WTC11 (cell line): ENCODE results near the gene ZFPM1. TPM values are rescaled to one million over a fixed set of nuclear protein-coding genes. Genes with fewer than 3 reads are reported as not detected.

Source experiments
- ATAC-seq: fragments of 200-7000 bp; cut with Tn5 transposase; 2 replicates; pipeline ENCODE4 v1.10.0; 2021; ENCODE audit warnings: mild to moderate bottlenecking, moderate library complexity
- CTCF ChIA-PET: fragments of 300-600 bp; sonication (Branson Sonifier 250); formaldehyde crosslinking; loops from one replicate; lab custom pipeline; 2021; ENCODE audit warnings: antibody characterized with exemption; lab: Charles Lee
- POLR2A ChIA-PET: fragments of 350-600 bp; sonication (Branson Sonifier 250); formaldehyde crosslinking; loops from one replicate; lab custom pipeline; 2021; ENCODE audit warnings: antibody characterized with exemption; lab: Charles Lee
- DNase-seq: peaks from one replicate; pipeline ENCODE4 v3.0.0; 2021; ENCODE audit warnings: low spot score
- H3K27ac Mint-ChIP-seq: 2 replicates; pipeline ENCODE4 v1.8.0; 2021; ENCODE audit warnings: mixed read lengths
- H3K27me3 Mint-ChIP-seq: 2 replicates; pipeline ENCODE4 v1.8.0; 2021; ENCODE audit warnings: low read depth, mild to moderate bottlenecking, moderate library complexity, mixed read lengths
- H3K36me3 Mint-ChIP-seq: 2 replicates; pipeline ENCODE4 v1.8.0; 2021; ENCODE audit warnings: mixed read lengths
- H3K4me1 Mint-ChIP-seq: 2 replicates; pipeline ENCODE4 v1.8.0; 2022; ENCODE audit warnings: mixed read lengths
- H3K4me3 Mint-ChIP-seq: 2 replicates; pipeline ENCODE4 v1.8.0; 2021; ENCODE audit warnings: mild to moderate bottlenecking, moderate library complexity, mixed read lengths
- H3K9me3 Mint-ChIP-seq: 2 replicates; pipeline ENCODE4 v1.8.0; 2021; ENCODE audit warnings: mixed read lengths
- ESRRA ChIP-seq: sonication (generic); formaldehyde crosslinking; IDR thresholded peaks from 2 replicates; pipeline ENCODE4 v1.8.1; 2022; ENCODE audit warnings: mild to moderate bottlenecking, missing genetic modification reagents, borderline replicate concordance
- FOXP1 ChIP-seq: sonication (generic); formaldehyde crosslinking; IDR thresholded peaks from 2 replicates; pipeline ENCODE4 v1.8.0; 2022; ENCODE audit warnings: missing genetic modification reagents, mild to moderate bottlenecking, moderate library complexity, borderline replicate concordance
- IRF2 ChIP-seq: sonication (generic); formaldehyde crosslinking; IDR thresholded peaks from 2 replicates; pipeline ENCODE4 v1.8.0; 2022; ENCODE audit warnings: low read depth, missing genetic modification reagents, borderline replicate concordance
- MXD4 ChIP-seq: fragments of 250-450 bp; sonication (Bioruptor Pico); IDR thresholded peaks from 2 replicates; pipeline ENCODE4 v1.8.0; 2021; ENCODE audit warnings: mild to moderate bottlenecking, moderate library complexity, borderline replicate concordance
- NFATC4 ChIP-seq: fragments of 250-450 bp; sonication (Bioruptor Pico); IDR thresholded peaks from 2 replicates; pipeline ENCODE4 v1.9.0; 2021; ENCODE audit warnings: mild to moderate bottlenecking
- NFE2L1 ChIP-seq: sonication (generic); formaldehyde crosslinking; IDR thresholded peaks from 2 replicates; pipeline ENCODE4 v1.8.1; 2023; ENCODE audit warnings: missing genetic modification reagents
- NR1H2 ChIP-seq: sonication (generic); formaldehyde crosslinking; IDR thresholded peaks from 2 replicates; pipeline ENCODE4 v1.9.0; 2021; ENCODE audit warnings: mild to moderate bottlenecking, moderate library complexity, missing genetic modification reagents
- NR2C2 ChIP-seq: sonication (generic); formaldehyde crosslinking; IDR thresholded peaks from 2 replicates; pipeline ENCODE4 v1.8.0; 2022; ENCODE audit warnings: mild to moderate bottlenecking, missing genetic modification reagents
- RELA ChIP-seq: sonication (generic); formaldehyde crosslinking; IDR thresholded peaks from 2 replicates; pipeline ENCODE4 v1.8.1; 2022; ENCODE audit warnings: missing genetic modification reagents, mild to moderate bottlenecking, borderline replicate concordance
- SP1 ChIP-seq: sonication (generic); formaldehyde crosslinking; conservative IDR thresholded peaks from 2 replicates; pipeline ENCODE4 v1.8.1; 2022; ENCODE audit warnings: missing genetic modification reagents
- TEAD4 ChIP-seq: sonication (generic); formaldehyde crosslinking; IDR thresholded peaks from 2 replicates; pipeline ENCODE4 v1.8.0; 2022; ENCODE audit warnings: mild to moderate bottlenecking, missing genetic modification reagents
- ZBTB21 ChIP-seq: sonication (generic); formaldehyde crosslinking; IDR thresholded peaks from 2 replicates; pipeline ENCODE4 v1.8.1; 2023; ENCODE audit warnings: mild to moderate bottlenecking, missing genetic modification reagents, borderline replicate concordance
- ZNF219 ChIP-seq: sonication (generic); formaldehyde crosslinking; IDR thresholded peaks from 2 replicates; pipeline ENCODE4 v1.8.0; 2023; ENCODE audit warnings: missing genetic modification reagents, mild to moderate bottlenecking, borderline replicate concordance
- ZNF396 ChIP-seq: fragments of 250-450 bp; sonication (Bioruptor Pico); IDR thresholded peaks from 2 replicates; pipeline ENCODE4 v1.8.0; 2021; ENCODE audit warnings: mild to moderate bottlenecking, moderate library complexity, borderline replicate concordance
- ZNF671 ChIP-seq: fragments of 250-450 bp; sonication (Bioruptor Pico); IDR thresholded peaks from 2 replicates; pipeline ENCODE4 v1.8.0; 2021; ENCODE audit warnings: mild to moderate bottlenecking
- total RNA-seq: library from RNA; stranded (reverse); gene quantifications from 3 replicates; pipeline ENCODE4 v1.2.3, GENCODE V29; 2021
- TF ChIP-seq, protein P1 (sequence below): sonication (generic); formaldehyde crosslinking; IDR thresholded peaks from 2 replicates; pipeline ENCODE4 v1.8.1; 2023; ENCODE audit warnings: mild to moderate bottlenecking, missing genetic modification reagents, moderate library complexity
- TF ChIP-seq, protein P2 (sequence below): sonication (generic); formaldehyde crosslinking; IDR thresholded peaks from 2 replicates; pipeline ENCODE4 v1.8.0; 2022; ENCODE audit warnings: mild to moderate bottlenecking, missing genetic modification reagents
- TF ChIP-seq, protein P3 (sequence below): sonication (generic); formaldehyde crosslinking; IDR thresholded peaks from 2 replicates; pipeline ENCODE4 v1.8.0; 2022; ENCODE audit warnings: mild to moderate bottlenecking, missing genetic modification reagents
- TF ChIP-seq, protein P4 (sequence below): fragments of 250-450 bp; sonication (Bioruptor Pico); conservative IDR thresholded peaks from 2 replicates; pipeline ENCODE4 v1.9.0; 2021; ENCODE audit warnings: mild to moderate bottlenecking
- TF ChIP-seq, protein P5 (sequence below): sonication (generic); formaldehyde crosslinking; IDR thresholded peaks from 2 replicates; pipeline ENCODE4 v1.8.1; 2022; ENCODE audit warnings: mild to moderate bottlenecking, missing genetic modification reagents, moderate library complexity, borderline replicate concordance
- TF ChIP-seq, protein P6 (sequence below): sonication (generic); formaldehyde crosslinking; IDR thresholded peaks from 2 replicates; pipeline ENCODE4 v1.8.0; 2023; ENCODE audit warnings: missing genetic modification reagents, mild to moderate bottlenecking, borderline replicate concordance
- TF ChIP-seq, protein P7 (sequence below): sonication (generic); formaldehyde crosslinking; IDR thresholded peaks from 2 replicates; pipeline ENCODE4 v1.8.0; 2023; ENCODE audit warnings: missing genetic modification reagents
- TF ChIP-seq, protein P8 (sequence below): sonication (generic); formaldehyde crosslinking; IDR thresholded peaks from 2 replicates; pipeline ENCODE4 v1.8.1; 2023; ENCODE audit warnings: mild to moderate bottlenecking, moderate library complexity, missing genetic modification reagents

The ZFPM1 gene
- total RNA-seq, 1 experiment from 2014 or later, result 9.3 TPM

DNA sequence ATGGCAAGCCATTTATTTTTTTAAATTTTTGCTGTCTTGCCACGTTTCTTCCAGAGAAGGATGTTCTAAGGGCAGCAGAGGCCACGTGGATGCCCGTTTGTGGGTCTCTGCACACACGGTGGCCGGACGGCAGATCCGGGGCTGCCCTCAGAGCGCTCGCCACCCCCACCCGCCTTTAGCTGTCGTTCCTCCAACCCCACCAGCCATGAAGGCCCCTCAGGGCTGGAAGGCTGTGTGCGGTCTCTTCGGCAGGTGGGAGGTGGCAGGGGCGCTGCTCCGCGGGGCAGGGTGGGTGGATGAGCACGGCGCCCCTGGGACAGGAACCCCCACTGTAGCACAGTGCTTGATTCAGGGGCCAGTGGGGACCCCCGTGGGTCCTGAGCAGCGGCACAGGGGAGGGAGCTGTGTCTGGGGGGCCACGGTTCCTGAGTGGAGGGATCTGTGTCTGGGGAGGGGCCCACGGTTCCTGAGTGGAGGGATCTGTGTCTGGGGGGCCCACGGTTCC is 49.7 kb downstream of the ZFPM1 start:
- ChIA-PET POLR2A (no interaction called here), CTCF (no interaction called here)
- H3K36me3 Mint-ChIP-seq, result no peaks in the 10 kb centered on the region
- H3K9me3 Mint-ChIP-seq, result no peaks in the 10 kb centered on the region
- TF ChIP-seq NFATC4 (no peak), RELA (CRISPR knock-in tag) (no peak), SP1 (CRISPR knock-in tag) (no peak), ZNF671 (no peak), ZBTB21 (no peak), IRF2 (CRISPR knock-in tag) (no peak), ESRRA (CRISPR knock-in tag) (no peak), NR1H2 (CRISPR knock-in tag) (no peak), TEAD4 (CRISPR knock-in tag) (no peak)
- TF ChIP-seq, protein P1, sequence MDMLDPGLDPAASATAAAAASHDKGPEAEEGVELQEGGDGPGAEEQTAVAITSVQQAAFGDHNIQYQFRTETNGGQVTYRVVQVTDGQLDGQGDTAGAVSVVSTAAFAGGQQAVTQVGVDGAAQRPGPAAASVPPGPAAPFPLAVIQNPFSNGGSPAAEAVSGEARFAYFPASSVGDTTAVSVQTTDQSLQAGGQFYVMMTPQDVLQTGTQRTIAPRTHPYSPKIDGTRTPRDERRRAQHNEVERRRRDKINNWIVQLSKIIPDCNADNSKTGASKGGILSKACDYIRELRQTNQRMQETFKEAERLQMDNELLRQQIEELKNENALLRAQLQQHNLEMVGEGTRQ, result no peak
- TF ChIP-seq, protein P2, sequence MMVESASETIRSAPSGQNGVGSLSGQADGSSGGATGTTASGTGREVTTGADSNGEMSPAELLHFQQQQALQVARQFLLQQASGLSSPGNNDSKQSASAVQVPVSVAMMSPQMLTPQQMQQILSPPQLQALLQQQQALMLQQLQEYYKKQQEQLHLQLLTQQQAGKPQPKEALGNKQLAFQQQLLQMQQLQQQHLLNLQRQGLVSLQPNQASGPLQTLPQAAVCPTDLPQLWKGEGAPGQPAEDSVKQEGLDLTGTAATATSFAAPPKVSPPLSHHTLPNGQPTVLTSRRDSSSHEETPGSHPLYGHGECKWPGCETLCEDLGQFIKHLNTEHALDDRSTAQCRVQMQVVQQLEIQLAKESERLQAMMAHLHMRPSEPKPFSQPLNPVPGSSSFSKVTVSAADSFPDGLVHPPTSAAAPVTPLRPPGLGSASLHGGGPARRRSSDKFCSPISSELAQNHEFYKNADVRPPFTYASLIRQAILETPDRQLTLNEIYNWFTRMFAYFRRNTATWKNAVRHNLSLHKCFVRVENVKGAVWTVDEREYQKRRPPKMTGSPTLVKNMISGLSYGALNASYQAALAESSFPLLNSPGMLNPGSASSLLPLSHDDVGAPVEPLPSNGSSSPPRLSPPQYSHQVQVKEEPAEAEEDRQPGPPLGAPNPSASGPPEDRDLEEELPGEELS (CRISPR knock-in tag), result no peak
- TF ChIP-seq, protein P3, sequence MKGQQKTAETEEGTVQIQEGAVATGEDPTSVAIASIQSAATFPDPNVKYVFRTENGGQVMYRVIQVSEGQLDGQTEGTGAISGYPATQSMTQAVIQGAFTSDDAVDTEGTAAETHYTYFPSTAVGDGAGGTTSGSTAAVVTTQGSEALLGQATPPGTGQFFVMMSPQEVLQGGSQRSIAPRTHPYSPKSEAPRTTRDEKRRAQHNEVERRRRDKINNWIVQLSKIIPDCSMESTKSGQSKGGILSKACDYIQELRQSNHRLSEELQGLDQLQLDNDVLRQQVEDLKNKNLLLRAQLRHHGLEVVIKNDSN (CRISPR knock-in tag), result no peak
- TF ChIP-seq, protein P4, sequence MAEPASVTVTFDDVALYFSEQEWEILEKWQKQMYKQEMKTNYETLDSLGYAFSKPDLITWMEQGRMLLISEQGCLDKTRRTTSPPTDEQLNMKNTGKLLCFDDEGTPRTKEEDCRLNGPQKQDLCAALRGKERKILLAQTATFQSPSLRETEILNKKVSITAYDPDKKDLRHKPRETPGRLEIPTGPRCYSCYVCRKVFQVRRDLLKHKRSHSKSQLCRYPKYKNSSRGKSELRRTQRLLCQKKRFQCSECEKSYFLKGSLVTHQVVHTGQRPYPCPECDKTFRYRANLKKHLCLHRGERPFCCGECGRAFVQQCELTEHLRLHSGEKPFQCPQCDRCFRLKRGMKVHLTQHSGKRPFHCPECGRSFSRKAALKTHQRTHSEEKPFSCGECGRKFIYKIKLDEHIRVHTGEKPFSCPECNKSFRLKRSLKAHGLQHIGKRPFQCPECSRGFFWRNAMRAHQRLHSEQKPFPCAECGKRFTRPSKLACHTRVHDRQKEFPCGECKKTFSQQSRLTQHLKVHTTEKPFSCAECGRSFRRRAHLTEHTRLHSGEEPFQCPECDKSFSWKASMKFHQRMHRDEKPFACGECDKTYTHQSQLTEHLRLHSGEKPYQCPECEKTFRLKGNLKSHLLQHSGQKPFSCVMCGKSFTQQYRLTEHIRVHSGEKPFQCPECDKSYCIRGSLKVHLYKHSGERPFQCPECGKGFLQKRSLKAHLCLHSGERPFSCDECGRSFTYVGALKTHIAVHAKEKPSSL (CRISPR knock-in tag), result no peak
- TF ChIP-seq, protein P5, sequence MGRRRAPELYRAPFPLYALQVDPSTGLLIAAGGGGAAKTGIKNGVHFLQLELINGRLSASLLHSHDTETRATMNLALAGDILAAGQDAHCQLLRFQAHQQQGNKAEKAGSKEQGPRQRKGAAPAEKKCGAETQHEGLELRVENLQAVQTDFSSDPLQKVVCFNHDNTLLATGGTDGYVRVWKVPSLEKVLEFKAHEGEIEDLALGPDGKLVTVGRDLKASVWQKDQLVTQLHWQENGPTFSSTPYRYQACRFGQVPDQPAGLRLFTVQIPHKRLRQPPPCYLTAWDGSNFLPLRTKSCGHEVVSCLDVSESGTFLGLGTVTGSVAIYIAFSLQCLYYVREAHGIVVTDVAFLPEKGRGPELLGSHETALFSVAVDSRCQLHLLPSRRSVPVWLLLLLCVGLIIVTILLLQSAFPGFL (CRISPR knock-in tag), result no peak
- no peaks in the 10 kb centered on the region for H3K4me1 Mint-ChIP-seq
- no peak for ATAC-seq
- H3K4me3 Mint-ChIP-seq, result no peak overlapping the region
- H3K27ac Mint-ChIP-seq, result no peak overlapping the region
- no peak for DNase-seq
- no peaks in the 10 kb centered on the region for H3K27me3 Mint-ChIP-seq

DNA sequence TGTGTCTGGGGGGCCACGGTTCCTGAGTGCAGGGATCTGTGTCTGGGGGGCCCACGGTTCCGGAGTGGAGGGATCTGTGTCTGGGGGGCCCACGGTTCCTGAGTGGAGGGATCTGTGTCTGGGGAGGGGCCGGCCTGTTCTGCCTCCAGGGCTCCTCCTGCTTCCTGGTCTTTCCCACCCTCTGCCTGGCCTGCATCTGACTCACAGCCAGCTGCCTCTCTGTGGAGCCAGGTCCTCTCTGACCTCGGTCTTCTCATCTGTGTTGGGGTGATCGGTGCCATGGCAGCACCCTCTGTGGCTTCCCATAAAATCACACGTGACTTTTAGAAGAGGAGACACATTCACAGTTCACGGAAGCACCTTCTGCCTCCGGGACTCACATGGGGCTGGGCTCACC is 50.3 kb downstream of the ZFPM1 start:
- ChIA-PET POLR2A (no interaction called here), CTCF (no interaction called here)
- Mint-ChIP-seq H3K4me1 (no peaks in the 10 kb centered on the region), H3K4me3 (no peak overlapping the region), H3K36me3 (no peaks in the 10 kb centered on the region), H3K9me3 (no peaks in the 10 kb centered on the region), H3K27me3 (no peaks in the 10 kb centered on the region), H3K27ac (no peak overlapping the region)
- DNase-seq (no peak), ATAC-seq (no peak)
- TF ChIP-seq, protein P6, sequence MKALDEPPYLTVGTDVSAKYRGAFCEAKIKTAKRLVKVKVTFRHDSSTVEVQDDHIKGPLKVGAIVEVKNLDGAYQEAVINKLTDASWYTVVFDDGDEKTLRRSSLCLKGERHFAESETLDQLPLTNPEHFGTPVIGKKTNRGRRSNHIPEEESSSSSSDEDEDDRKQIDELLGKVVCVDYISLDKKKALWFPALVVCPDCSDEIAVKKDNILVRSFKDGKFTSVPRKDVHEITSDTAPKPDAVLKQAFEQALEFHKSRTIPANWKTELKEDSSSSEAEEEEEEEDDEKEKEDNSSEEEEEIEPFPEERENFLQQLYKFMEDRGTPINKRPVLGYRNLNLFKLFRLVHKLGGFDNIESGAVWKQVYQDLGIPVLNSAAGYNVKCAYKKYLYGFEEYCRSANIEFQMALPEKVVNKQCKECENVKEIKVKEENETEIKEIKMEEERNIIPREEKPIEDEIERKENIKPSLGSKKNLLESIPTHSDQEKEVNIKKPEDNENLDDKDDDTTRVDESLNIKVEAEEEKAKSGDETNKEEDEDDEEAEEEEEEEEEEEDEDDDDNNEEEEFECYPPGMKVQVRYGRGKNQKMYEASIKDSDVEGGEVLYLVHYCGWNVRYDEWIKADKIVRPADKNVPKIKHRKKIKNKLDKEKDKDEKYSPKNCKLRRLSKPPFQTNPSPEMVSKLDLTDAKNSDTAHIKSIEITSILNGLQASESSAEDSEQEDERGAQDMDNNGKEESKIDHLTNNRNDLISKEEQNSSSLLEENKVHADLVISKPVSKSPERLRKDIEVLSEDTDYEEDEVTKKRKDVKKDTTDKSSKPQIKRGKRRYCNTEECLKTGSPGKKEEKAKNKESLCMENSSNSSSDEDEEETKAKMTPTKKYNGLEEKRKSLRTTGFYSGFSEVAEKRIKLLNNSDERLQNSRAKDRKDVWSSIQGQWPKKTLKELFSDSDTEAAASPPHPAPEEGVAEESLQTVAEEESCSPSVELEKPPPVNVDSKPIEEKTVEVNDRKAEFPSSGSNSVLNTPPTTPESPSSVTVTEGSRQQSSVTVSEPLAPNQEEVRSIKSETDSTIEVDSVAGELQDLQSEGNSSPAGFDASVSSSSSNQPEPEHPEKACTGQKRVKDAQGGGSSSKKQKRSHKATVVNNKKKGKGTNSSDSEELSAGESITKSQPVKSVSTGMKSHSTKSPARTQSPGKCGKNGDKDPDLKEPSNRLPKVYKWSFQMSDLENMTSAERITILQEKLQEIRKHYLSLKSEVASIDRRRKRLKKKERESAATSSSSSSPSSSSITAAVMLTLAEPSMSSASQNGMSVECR (CRISPR knock-in tag), result no peak
- TF ChIP-seq NR2C2 (CRISPR knock-in tag) (no peak), ZNF396 (CRISPR knock-in tag) (no peak), NFE2L1 (CRISPR knock-in tag) (no peak), FOXP1 (CRISPR knock-in tag) (no peak), ZNF219 (CRISPR knock-in tag) (no peak), MXD4 (CRISPR knock-in tag) (no peak)
- TF ChIP-seq, protein P7, sequence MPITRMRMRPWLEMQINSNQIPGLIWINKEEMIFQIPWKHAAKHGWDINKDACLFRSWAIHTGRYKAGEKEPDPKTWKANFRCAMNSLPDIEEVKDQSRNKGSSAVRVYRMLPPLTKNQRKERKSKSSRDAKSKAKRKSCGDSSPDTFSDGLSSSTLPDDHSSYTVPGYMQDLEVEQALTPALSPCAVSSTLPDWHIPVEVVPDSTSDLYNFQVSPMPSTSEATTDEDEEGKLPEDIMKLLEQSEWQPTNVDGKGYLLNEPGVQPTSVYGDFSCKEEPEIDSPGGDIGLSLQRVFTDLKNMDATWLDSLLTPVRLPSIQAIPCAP (CRISPR knock-in tag), result no peak
- TF ChIP-seq, protein P8, sequence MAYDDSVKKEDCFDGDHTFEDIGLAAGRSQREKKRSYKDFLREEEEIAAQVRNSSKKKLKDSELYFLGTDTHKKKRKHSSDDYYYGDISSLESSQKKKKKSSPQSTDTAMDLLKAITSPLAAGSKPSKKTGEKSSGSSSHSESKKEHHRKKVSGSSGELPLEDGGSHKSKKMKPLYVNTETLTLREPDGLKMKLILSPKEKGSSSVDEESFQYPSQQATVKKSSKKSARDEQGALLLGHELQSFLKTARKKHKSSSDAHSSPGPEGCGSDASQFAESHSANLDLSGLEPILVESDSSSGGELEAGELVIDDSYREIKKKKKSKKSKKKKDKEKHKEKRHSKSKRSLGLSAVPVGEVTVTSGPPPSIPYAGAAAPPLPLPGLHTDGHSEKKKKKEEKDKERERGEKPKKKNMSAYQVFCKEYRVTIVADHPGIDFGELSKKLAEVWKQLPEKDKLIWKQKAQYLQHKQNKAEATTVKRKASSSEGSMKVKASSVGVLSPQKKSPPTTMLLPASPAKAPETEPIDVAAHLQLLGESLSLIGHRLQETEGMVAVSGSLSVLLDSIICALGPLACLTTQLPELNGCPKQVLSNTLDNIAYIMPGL (CRISPR knock-in tag), result no peak
